Subcutaneous abdominal adipose tissue (tissue), 5 donors: ENCODE results near the gene SPRN.
"Not testable (repeated sequence)": the region's sequence is repeated elsewhere in the genome, so short reads cannot be mapped to it uniquely, and the experiment has no call there.

Source experiments
- H3K27ac ChIP-seq: one replicate; pipeline ENCODE4 v1.7.0; 2013; ENCODE audit warnings: low read depth, mild to moderate bottlenecking, inconsistent platforms, low read length, moderate library complexity
- H3K27me3 ChIP-seq, 5 donors: one replicate each; pipeline ENCODE4 v1.7.0; 2013; ENCODE audit warnings: low read length in 5 of 5, inconsistent platforms in 1 of 5; ENCODE audit not compliant: control insufficient read depth in 5 of 5, insufficient read depth in 4 of 5
- H3K36me3 ChIP-seq, 5 donors: one replicate each; pipeline ENCODE4 v1.7.0; 2013; ENCODE audit warnings: low read length in 5 of 5; ENCODE audit not compliant: control insufficient read depth in 5 of 5, insufficient read depth in 5 of 5
- H3K4me1 ChIP-seq, 5 donors: one replicate each; pipeline ENCODE4 v1.7.0; 2013; ENCODE audit warnings: low read length in 5 of 5, mild to moderate bottlenecking in 3 of 5, moderate library complexity in 1 of 5; ENCODE audit not compliant: control insufficient read depth in 5 of 5, insufficient read depth in 5 of 5
- H3K4me3 ChIP-seq, 5 donors: one replicate each; pipeline ENCODE4 v1.7.0; 2013; ENCODE audit warnings: low read length in 5 of 5, low read depth in 1 of 5
- H3K9ac ChIP-seq, 5 donors: one replicate each; pipeline ENCODE4 v1.7.0; 2013; ENCODE audit warnings: low read length in 5 of 5, mild to moderate bottlenecking in 4 of 5, moderate library complexity in 3 of 5
- H3K9me3 ChIP-seq, 5 donors: one replicate each; pipeline ENCODE4 v1.7.0; 2013; ENCODE audit warnings: low read length in 5 of 5; ENCODE audit not compliant: control insufficient read depth in 5 of 5
- donor health status: healthy.
- donor health status: healthy.
- donor health status: healthy.
- donor health status: healthy.
- donor health status: healthy.

The SPRN gene

GRCh38 chr10:133421336-133422222 is 2.8 kb downstream of the SPRN start:
- no peak overlapping the region for H3K4me3 ChIP-seq
- H3K27ac ChIP-seq, result no peak overlapping the region
- H3K4me1 ChIP-seq, result peaks cover 0 to 10% (median 7%) of the 10 kb centered on the region in 5 donors
- H3K27me3 ChIP-seq, result peaks cover 0 to 12% (median 11%) of the 10 kb centered on the region in 5 donors
- no peak overlapping the region for H3K9ac ChIP-seq
- H3K36me3 ChIP-seq, result peaks cover 0 to 33% (median 27%) of the 10 kb centered on the region in 5 donors
- no peaks in the 10 kb centered on the region for H3K9me3 ChIP-seq

- peaks cover 0 to 12% (median 11%) of the 10 kb centered on the region in 5 donors for H3K27me3 ChIP-seq
- H3K36me3 ChIP-seq, result peaks cover 0 to 37% (median 27%) of the 10 kb centered on the region in 5 donors
- H3K9me3 ChIP-seq, result no peaks in the 10 kb centered on the region
Observed at GRCh38 chr10:133420579-133420978, 3.8 kb downstream of the SPRN start.

GRCh38 chr10:133420028-133420427 is 4.4 kb downstream of the SPRN start:
- no peak overlapping the region for H3K27ac ChIP-seq
- peaks cover 0 to 12% (median 11%) of the 10 kb centered on the region in 5 donors for H3K27me3 ChIP-seq
- H3K4me1 ChIP-seq, result peaks cover 0 to 10% (median 7%) of the 10 kb centered on the region in 5 donors
- H3K9me3 ChIP-seq, result no peaks in the 10 kb centered on the region
- no peak overlapping the region for H3K4me3 ChIP-seq
- no peak overlapping the region for H3K9ac ChIP-seq
- peaks cover 0 to 43% (median 28%) of the 10 kb centered on the region in 5 donors for H3K36me3 ChIP-seq

More at GRCh38 chr10:133420579-133420978, 3.8 kb downstream of the SPRN start:
- Histone ChIP-seq H3K4me3 (no peak overlapping the region), H3K9ac (no peak overlapping the region), H3K27ac (no peak overlapping the region), H3K4me1 (peaks cover 0 to 10% (median 7%) of the 10 kb centered on the region in 5 donors)

- Histone ChIP-seq H3K27me3 (peaks cover 0 to 12% (median 11%) of the 10 kb centered on the region in 5 donors), H3K9ac (no peak overlapping the region), H3K36me3 (peaks cover 0 to 44% (median 28%) of the 10 kb centered on the region in 5 donors), H3K4me1 (peaks cover 0 to 10% (median 7%) of the 10 kb centered on the region in 5 donors), H3K9me3 (no peaks in the 10 kb centered on the region), H3K4me3 (no peak overlapping the region), H3K27ac (no peak overlapping the region)
Observed at GRCh38 chr10:133419211-133419950, 5.0 kb downstream of the SPRN start.

- Histone ChIP-seq H3K4me3 (no peak overlapping the region), H3K36me3 (peaks cover 0 to 45% (median 28%) of the 10 kb centered on the region in 5 donors), H3K4me1 (peaks cover 0 to 7% (median 6%) of the 10 kb centered on the region in 5 donors), H3K9me3 (no peaks in the 10 kb centered on the region), H3K27ac (no peak overlapping the region), H3K9ac (no peak overlapping the region), H3K27me3 (peaks cover 0 to 12% (median 11%) of the 10 kb centered on the region in 5 donors)
Observed at GRCh38 chr10:133418289-133418993, 6.0 kb downstream of the SPRN start.

GRCh38 chr10:133415752-133416151 is 8.7 kb downstream of the SPRN start:
- H3K36me3 ChIP-seq, result peaks cover 20 to 64% (median 41%) of the 10 kb centered on the region in 5 donors
- no peak overlapping the region for H3K27ac ChIP-seq
- H3K4me1 ChIP-seq, result no peaks in the 10 kb centered on the region
- no peak overlapping the region for H3K4me3 ChIP-seq
- H3K9ac ChIP-seq, result no peak overlapping the region
- H3K27me3 ChIP-seq, result peaks cover 0 to 5% (median 0%) of the 10 kb centered on the region in 5 donors
- H3K9me3 ChIP-seq, result peaks cover 13 to 18% (median 15%) of the 10 kb centered on the region in 5 donors

GRCh38 chr10:133414401-133414800 is 10.0 kb downstream of the SPRN start:
- H3K4me1 ChIP-seq, H3K27me3 ChIP-seq, H3K27ac ChIP-seq, H3K4me3 ChIP-seq, H3K9ac ChIP-seq: not testable (repeated sequence)
- Histone ChIP-seq H3K36me3 (peaks cover 26 to 56% (median 37%) of the 10 kb centered on the region in 5 donors), H3K9me3 (peaks cover 13 to 20% (median 18%) of the 10 kb centered on the region in 5 donors)

- Histone ChIP-seq H3K4me3 (no peak overlapping the region), H3K36me3 (peaks cover 27 to 54% (median 33%) of the 10 kb centered on the region in 5 donors), H3K9me3 (peaks cover 13 to 20% (median 18%) of the 10 kb centered on the region in 5 donors), H3K4me1 (no peaks in the 10 kb centered on the region), H3K27me3 (no peaks in the 10 kb centered on the region), H3K27ac (no peak overlapping the region), H3K9ac (no peak overlapping the region)
Observed at GRCh38 chr10:133412381-133412711, 12.1 kb downstream of the SPRN start.

- no peaks in the 10 kb centered on the region for H3K4me1 ChIP-seq
- H3K36me3 ChIP-seq, result peaks cover 29 to 59% (median 35%) of the 10 kb centered on the region in 5 donors
- no peak overlapping the region for H3K9ac ChIP-seq
- H3K27ac ChIP-seq, result no peak overlapping the region
- peaks cover 13 to 20% (median 18%) of the 10 kb centered on the region in 5 donors for H3K9me3 ChIP-seq
- no peaks in the 10 kb centered on the region for H3K27me3 ChIP-seq
- no peak overlapping the region for H3K4me3 ChIP-seq
Observed at GRCh38 chr10:133411523-133412380, 12.7 kb downstream of the SPRN start.
